ENCODE data around the gene TLE2. TPM values are rescaled to one million over a fixed set of nuclear protein-coding genes. Genes with fewer than 3 reads are reported as not detected.

TLE2 gene
- total RNA-seq, 2 donors from 2014 or later = 1.3 to 3.2 TPM

Other genes starting within 250 kb of the TLE2 start
- 100 to 1,000 TPM in 1 of 2 donors, 10 to 100 TPM in 1; 61.1 to 107 TPM for gene SGTA, start 246.0 kb downstream of the TLE2 start, total RNA-seq
- gene THOP1, start 243.8 kb downstream of the TLE2 start, total RNA-seq = 100 to 1,000 TPM; 105 to 224 TPM
- gene ZNF554, start 209.4 kb downstream of the TLE2 start, total RNA-seq = 1 to 10 TPM in 1 of 2 donors, under 1 TPM in 1; 0.89 to 2.9 TPM
- 1 to 10 TPM; 2.6 to 3.0 TPM for gene ZNF555, start 187.8 kb downstream of the TLE2 start, total RNA-seq
- gene ZNF556, start 161.9 kb downstream of the TLE2 start, total RNA-seq = not detected
- gene ZNF57, start 128.4 kb downstream of the TLE2 start, total RNA-seq = 1 to 10 TPM; 4.1 to 4.8 TPM
- 10 to 100 TPM in 1 of 2 donors, 1 to 10 TPM in 1; 5.3 to 10.4 TPM for gene ZNF77, start 84.3 kb downstream of the TLE2 start, total RNA-seq
- gene TLE6, start 51.7 kb downstream of the TLE2 start, total RNA-seq = 1 to 10 TPM in 1 of 2 donors, under 1 TPM in 1; 0.45 to 1.8 TPM
- gene TLE5, start 33.2 kb upstream of the TLE2 start, total RNA-seq = 100 to 1,000 TPM; 242 to 309 TPM
- 1 to 10 TPM in 1 of 2 donors, under 1 TPM in 1; 1.00 to 1.3 TPM for gene GNA11, start 65.1 kb upstream of the TLE2 start, total RNA-seq
- gene GNA15, start 106.8 kb upstream of the TLE2 start, total RNA-seq = 10 to 100 TPM; 22.2 to 33.3 TPM
- 10 to 100 TPM; 33.5 to 47.0 TPM for gene S1PR4, start 149.5 kb upstream of the TLE2 start, total RNA-seq
- gene NCLN, start 156.7 kb upstream of the TLE2 start, total RNA-seq = 100 to 1,000 TPM in 1 of 2 donors, 10 to 100 TPM in 1; 84.4 to 196 TPM
- under 1 TPM in 1 of 2 donors, not detected in 1; 0.59 TPM for gene CELF5, start 195.4 kb upstream of the TLE2 start, total RNA-seq

Data from natural killer cell treated with Interleukin-12 subunit alpha and Interleukin-12 subunit beta and Interleukin-15 and Interleukin-18, amount 100 ng/mL, for 72 hours (primary cell).